ENCODE measurements around the gene ZNF426. TPM values are rescaled to one million over a fixed set of nuclear protein-coding genes. Genes with fewer than 3 reads are reported as not detected.

ZNF426 gene
- total RNA-seq, 1 donor from 2014 or later: 24.5 TPM

DNA sequence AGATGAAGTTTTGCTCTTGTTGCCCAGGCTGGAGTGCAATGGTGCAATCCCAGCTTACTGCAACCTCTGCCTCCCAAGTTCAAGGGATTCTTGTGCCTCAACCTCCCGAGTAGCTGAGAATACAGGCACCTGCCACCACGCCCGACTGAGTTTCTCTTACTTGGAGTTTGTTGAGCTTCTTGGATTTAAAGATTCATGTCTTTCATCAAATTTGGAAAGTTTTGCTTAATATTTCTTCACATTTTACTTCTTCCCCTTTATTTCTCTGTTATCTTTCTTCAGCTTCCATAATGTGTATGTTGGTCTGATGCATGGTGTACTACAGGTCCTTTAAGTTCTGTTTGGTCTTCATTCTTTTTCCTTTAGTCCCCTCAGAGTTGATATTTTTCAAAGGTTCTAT, 31.2 kb downstream of the ZNF426 start:
- DNase-seq: no peak
- no peak overlapping the region for H3K27ac Mint-ChIP-seq (ENCODE audit: unreplicated experiment)
- no peaks in the 10 kb centered on the region for H3K36me3 Mint-ChIP-seq (ENCODE audit: unreplicated experiment)
- no peaks in the 10 kb centered on the region for H3K27me3 Mint-ChIP-seq (ENCODE audit: unreplicated experiment)
- TF ChIP-seq, protein P1, sequence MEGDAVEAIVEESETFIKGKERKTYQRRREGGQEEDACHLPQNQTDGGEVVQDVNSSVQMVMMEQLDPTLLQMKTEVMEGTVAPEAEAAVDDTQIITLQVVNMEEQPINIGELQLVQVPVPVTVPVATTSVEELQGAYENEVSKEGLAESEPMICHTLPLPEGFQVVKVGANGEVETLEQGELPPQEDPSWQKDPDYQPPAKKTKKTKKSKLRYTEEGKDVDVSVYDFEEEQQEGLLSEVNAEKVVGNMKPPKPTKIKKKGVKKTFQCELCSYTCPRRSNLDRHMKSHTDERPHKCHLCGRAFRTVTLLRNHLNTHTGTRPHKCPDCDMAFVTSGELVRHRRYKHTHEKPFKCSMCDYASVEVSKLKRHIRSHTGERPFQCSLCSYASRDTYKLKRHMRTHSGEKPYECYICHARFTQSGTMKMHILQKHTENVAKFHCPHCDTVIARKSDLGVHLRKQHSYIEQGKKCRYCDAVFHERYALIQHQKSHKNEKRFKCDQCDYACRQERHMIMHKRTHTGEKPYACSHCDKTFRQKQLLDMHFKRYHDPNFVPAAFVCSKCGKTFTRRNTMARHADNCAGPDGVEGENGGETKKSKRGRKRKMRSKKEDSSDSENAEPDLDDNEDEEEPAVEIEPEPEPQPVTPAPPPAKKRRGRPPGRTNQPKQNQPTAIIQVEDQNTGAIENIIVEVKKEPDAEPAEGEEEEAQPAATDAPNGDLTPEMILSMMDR (IDR thresholded peaks at IDR 0.05; ENCODE audit: partially characterized antibody, unreplicated experiment): no peak
- no peaks in the 10 kb centered on the region for H3K4me1 Mint-ChIP-seq (ENCODE audit: low read depth, unreplicated experiment)
- peaks cover 8% of the 10 kb centered on the region for H3K9me3 Mint-ChIP-seq (ENCODE audit: unreplicated experiment)
- no peak overlapping the region for H3K4me3 Mint-ChIP-seq (ENCODE audit: unreplicated experiment)

DNA sequence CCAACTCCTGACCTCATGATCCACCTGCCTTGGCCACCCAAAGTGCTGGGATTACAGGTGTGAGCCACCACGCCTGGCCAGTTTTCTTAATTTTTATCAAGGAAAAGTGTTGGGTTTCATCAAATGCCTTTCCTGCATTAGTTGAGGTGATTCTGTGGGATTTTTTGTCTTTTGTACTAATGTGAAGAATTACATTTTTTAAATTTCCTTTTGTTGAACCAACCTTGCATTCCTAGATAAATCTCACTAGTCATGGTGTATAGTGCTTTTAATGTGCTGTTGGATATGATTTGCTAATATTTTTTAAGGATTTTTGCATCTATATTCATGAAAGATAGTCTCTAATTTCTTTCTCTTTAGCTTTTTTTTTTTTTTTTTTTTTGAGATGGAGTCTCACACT, 37.6 kb downstream of the ZNF426 start:
- H3K27me3 Mint-ChIP-seq (ENCODE audit: unreplicated experiment): no peaks in the 10 kb centered on the region
- H3K4me3 Mint-ChIP-seq (ENCODE audit: unreplicated experiment): no peak overlapping the region
- TF ChIP-seq, protein P1 (IDR thresholded peaks at IDR 0.05; ENCODE audit: partially characterized antibody, unreplicated experiment): no peak
- H3K27ac Mint-ChIP-seq (ENCODE audit: unreplicated experiment): no peak overlapping the region
- peaks cover 13% of the 10 kb centered on the region for H3K36me3 Mint-ChIP-seq (ENCODE audit: unreplicated experiment)
- H3K9me3 Mint-ChIP-seq (ENCODE audit: unreplicated experiment): peaks cover 5% of the 10 kb centered on the region
- H3K4me1 Mint-ChIP-seq (ENCODE audit: low read depth, unreplicated experiment): no peaks in the 10 kb centered on the region
- no peak for DNase-seq

DNA sequence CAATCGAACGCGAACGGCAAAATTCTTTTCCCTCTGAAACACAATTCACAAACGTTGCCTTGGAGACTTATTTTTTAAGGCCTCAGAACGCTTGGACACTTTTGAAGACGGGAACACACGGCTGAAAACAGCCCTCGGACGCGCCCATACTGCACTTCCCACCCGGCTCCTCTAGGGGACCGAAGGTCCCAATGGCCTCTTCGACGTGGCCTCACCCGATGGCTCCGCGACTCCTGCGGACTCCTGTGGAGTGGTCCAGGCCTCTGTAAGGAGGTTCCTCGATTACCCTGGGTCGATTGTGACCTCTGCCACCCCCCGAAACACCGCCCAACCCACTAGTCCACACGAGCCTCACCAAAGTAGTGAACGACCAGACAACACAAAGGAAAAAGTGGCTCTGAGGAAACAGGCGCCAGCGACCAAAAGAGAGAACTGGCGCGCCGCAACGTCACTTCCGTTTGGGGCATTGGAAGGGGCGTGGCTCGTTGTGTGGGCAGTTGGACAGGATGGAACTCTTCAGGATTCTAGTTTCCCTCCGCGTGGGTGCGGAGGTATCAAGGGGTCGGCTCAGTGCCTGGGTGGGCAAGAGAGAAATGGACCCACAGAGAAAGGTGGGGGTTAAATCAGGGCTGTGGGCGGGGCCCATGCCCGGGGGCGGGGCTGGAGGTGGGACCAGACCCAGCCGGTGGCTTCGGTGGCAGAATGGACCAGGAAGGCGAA, 40.1 kb downstream of the ZNF426 start, which contains the start of gene ZNF560:
Gene ZNF560 (minus strand): TSS at position 434 of the 720 bp plus-strand sequence. CDS start 23,303 bp downstream, outside the sequence.
- DNase-seq: no peak
- no peaks in the 10 kb centered on the region for H3K4me1 Mint-ChIP-seq (ENCODE audit: low read depth, unreplicated experiment)
- H3K27me3 Mint-ChIP-seq (ENCODE audit: unreplicated experiment): no peaks in the 10 kb centered on the region
- H3K36me3 Mint-ChIP-seq (ENCODE audit: unreplicated experiment): peaks cover 18% of the 10 kb centered on the region
- TF ChIP-seq, protein P1 (IDR thresholded peaks at IDR 0.05; ENCODE audit: partially characterized antibody, unreplicated experiment): no peak
- no peak within 1 kb of the TSS for H3K27ac Mint-ChIP-seq (ENCODE audit: unreplicated experiment)
- peaks cover 5% of the 10 kb centered on the region for H3K9me3 Mint-ChIP-seq (ENCODE audit: unreplicated experiment)
- H3K4me3 Mint-ChIP-seq (ENCODE audit: unreplicated experiment): no peak within 1 kb of the TSS

DNA sequence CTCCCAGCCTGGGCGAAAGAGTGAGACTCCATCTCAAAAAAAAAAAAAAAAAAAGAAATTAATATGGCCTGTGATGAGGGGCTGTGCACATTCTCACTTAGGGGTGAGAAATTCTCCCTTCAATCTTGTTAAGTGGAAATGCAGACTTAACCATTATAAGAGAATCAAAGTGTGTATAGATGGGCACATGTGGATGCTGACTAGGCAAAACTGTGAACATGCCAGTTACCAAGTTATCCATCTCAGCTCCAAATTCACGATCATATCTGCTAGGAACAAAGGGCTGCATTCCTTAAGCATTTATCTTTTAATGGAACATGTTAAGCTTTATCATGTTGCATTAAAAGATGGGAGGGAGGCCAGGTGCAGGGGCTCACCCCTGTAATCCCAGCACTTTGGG, 44.3 kb downstream of the ZNF426 start:
- DNase-seq: no peak
- Mint-ChIP-seq H3K9me3 (ENCODE audit: unreplicated experiment) (peaks cover 3% of the 10 kb centered on the region), H3K4me3 (ENCODE audit: unreplicated experiment) (no peak overlapping the region), H3K4me1 (ENCODE audit: low read depth, unreplicated experiment) (no peaks in the 10 kb centered on the region), H3K27ac (ENCODE audit: unreplicated experiment) (no peak overlapping the region), H3K27me3 (ENCODE audit: unreplicated experiment) (no peaks in the 10 kb centered on the region), H3K36me3 (ENCODE audit: unreplicated experiment) (peaks cover 18% of the 10 kb centered on the region)
- TF ChIP-seq, protein P1 (IDR thresholded peaks at IDR 0.05; ENCODE audit: partially characterized antibody, unreplicated experiment): no peak

DNA sequence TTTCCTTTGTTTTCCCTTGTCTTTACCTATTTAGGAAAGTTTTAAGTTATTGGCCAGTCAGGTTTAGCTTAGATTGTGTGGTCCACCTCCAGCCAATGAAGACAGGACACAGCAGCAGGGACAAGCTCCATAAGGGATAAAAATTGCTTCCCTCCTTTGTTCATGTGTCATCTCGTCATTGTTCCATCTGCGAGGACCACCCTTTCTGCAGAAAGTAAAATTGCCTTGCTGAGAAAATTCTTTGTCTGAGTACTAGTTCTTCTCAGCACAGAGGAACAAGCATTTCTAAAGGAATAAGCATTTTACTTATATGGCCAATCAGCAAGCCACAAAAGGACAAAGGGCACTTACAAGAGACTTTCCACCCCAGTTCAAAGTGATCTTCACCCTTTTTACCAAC, 51.4 kb downstream of the ZNF426 start:
- H3K4me3 Mint-ChIP-seq (ENCODE audit: unreplicated experiment): no peak overlapping the region
- H3K36me3 Mint-ChIP-seq (ENCODE audit: unreplicated experiment): peaks cover 7% of the 10 kb centered on the region
- peaks cover 19% of the 10 kb centered on the region for H3K9me3 Mint-ChIP-seq (ENCODE audit: unreplicated experiment)
- DNase-seq: no peak
- TF ChIP-seq, protein P1 (IDR thresholded peaks at IDR 0.05; ENCODE audit: partially characterized antibody, unreplicated experiment): no peak
- H3K4me1 Mint-ChIP-seq (ENCODE audit: low read depth, unreplicated experiment): no peaks in the 10 kb centered on the region
- H3K27me3 Mint-ChIP-seq (ENCODE audit: unreplicated experiment): peaks cover 4% of the 10 kb centered on the region
- no peak overlapping the region for H3K27ac Mint-ChIP-seq (ENCODE audit: unreplicated experiment)

Data from glutamatergic neuron (in vitro differentiated cells).